ENCODE measurements around the gene POLR3C.

GRCh38 chr1:145858238-145858900, 34.4 kb downstream of the POLR3C start:
- TF ChIP-seq PBX3 (IDR thresholded peaks at IDR 0.05; ENCODE audit: insufficient replicate concordance, low read depth, low read length) (no peak), CUX1 (IDR thresholded peaks at IDR 0.05; ENCODE audit: insufficient replicate concordance, low read depth, low read length) (no peak), CTCF (IDR thresholded peaks at IDR 0.05 in 2 of 3, conservative IDR thresholded peaks at IDR 0.05 in 1 of 3; ENCODE audit: control insufficient read depth in 2 of 3, extremely low read depth in 1 of 3, insufficient read depth in 1 of 3, low read depth in 3 of 3, low read length in 3 of 3) (no peak), ZZZ3 (IDR thresholded peaks at IDR 0.05; ENCODE audit: control insufficient read depth, insufficient read length, low read depth) (no peak), EP300 (IDR thresholded peaks at IDR 0.05; ENCODE audit: borderline replicate concordance in 1 of 2, control insufficient read depth in 1 of 2, low read depth in 2 of 2, low read length in 2 of 2) (no peak), MXI1 (IDR thresholded peaks at IDR 0.05; ENCODE audit: low read depth, low read length) (no peak), CBX5 (IDR thresholded peaks at IDR 0.05; ENCODE audit: low read depth) (no peak)
- TF ChIP-seq, protein P1, sequence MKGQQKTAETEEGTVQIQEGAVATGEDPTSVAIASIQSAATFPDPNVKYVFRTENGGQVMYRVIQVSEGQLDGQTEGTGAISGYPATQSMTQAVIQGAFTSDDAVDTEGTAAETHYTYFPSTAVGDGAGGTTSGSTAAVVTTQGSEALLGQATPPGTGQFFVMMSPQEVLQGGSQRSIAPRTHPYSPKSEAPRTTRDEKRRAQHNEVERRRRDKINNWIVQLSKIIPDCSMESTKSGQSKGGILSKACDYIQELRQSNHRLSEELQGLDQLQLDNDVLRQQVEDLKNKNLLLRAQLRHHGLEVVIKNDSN (IDR thresholded peaks at IDR 0.05; ENCODE audit: borderline replicate concordance, extremely low read length, insufficient read depth, low read depth, low read length), result no peak

Measured in GM12878 (cell line).